ENCODE results near the gene CLTC.
"Not testable (repeated sequence)": the region's sequence is repeated elsewhere in the genome, so short reads cannot be mapped to it uniquely, and the experiment has no call there.

The CLTC gene

DNA sequence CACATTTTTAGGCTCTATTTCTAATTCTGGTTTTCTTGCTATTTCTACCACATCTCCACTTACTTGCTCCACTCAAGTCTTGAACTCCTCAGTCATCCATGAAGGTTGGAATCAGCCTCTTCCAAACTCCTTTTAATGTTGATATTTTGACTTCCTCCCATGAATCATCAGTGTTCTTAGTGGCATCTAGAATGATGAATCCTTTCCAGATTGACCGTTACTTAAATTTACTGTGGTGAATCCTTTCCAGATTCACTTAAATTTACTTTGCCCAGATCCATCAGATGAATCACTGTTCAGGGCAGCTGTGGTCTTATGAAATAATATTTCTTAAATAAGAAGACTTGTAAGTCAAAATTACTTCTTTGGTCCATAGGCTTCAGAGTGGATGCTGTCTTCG lies 32.4 kb downstream of the CLTC start:
- TF ChIP-seq, protein P1, sequence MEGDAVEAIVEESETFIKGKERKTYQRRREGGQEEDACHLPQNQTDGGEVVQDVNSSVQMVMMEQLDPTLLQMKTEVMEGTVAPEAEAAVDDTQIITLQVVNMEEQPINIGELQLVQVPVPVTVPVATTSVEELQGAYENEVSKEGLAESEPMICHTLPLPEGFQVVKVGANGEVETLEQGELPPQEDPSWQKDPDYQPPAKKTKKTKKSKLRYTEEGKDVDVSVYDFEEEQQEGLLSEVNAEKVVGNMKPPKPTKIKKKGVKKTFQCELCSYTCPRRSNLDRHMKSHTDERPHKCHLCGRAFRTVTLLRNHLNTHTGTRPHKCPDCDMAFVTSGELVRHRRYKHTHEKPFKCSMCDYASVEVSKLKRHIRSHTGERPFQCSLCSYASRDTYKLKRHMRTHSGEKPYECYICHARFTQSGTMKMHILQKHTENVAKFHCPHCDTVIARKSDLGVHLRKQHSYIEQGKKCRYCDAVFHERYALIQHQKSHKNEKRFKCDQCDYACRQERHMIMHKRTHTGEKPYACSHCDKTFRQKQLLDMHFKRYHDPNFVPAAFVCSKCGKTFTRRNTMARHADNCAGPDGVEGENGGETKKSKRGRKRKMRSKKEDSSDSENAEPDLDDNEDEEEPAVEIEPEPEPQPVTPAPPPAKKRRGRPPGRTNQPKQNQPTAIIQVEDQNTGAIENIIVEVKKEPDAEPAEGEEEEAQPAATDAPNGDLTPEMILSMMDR (IDR thresholded peaks at IDR 0.05; ENCODE audit: insufficient read depth, low read depth, low read length, missing control alignments) = no peak
- DNase-seq (ENCODE audit: low read depth) = no peak
- H3K4me3 ChIP-seq (ENCODE audit: low read length) = no peak overlapping the region

DNA sequence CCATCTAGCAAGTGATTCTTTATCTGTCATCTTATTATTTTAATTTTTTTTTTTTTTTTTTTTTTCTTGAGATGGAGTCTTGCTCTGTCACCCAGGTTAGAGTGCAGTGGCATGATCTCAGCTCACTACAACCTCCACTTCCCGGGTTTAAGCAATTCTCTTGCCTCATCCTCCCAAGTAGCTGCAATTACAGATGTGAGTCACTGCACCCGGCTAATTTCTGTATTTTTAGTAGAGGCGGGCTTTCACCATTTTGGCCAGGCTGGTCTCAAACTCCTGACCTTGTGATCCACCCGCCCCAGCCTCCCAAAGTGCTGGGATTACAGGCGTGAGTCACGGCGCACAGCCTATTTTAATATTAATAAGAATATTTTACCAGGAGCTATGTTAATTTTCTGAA lies 36.9 kb downstream of the CLTC start:
- not testable (repeated sequence) for H3K4me3 ChIP-seq (ENCODE audit: low read length)
- DNase-seq (ENCODE audit: low read depth) = peak; percentile 47

DNA sequence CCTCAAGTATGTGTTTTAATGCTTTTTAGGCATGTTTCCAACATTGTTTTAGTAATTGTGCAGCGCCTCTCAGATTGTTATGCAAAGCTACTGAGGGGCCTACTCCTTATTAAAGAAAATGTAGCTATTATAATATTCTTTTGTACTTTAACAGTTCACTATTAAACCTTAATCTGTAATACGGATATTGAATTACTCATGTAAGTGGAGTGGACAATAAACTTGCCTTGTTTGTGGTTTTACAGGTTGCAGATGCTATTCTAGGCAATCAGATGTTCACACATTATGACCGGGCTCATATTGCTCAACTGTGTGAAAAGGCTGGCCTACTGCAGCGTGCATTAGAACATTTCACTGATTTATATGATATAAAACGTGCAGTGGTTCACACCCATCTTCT lies 46.5 kb downstream of the CLTC start:
- H3K4me3 ChIP-seq (ENCODE audit: low read length) = no peak overlapping the region
- TF ChIP-seq, protein P1 (IDR thresholded peaks at IDR 0.05; ENCODE audit: insufficient read depth, low read depth, low read length, missing control alignments) = no peak
- DNase-seq (ENCODE audit: low read depth) = peak; percentile 50

DNA sequence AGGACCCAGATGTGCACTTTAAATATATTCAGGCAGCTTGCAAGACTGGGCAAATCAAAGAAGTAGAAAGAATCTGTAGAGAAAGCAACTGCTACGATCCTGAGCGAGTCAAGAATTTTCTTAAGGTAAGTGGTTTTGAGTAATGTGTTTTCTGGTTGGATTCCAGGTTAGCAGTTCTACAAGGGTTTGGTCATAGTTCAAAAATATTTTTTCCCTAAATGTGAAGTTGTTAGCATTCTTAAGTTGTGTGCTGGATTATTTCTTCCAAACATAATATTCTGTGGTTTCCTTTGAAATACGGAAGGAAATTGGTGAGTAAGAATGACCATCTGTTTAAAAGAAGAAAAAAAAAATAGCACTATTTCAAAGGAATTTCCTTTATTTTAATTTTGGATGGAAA lies 49.1 kb downstream of the CLTC start:
- DNase-seq (ENCODE audit: low read depth) = peak; percentile 63
- TF ChIP-seq, protein P1 (IDR thresholded peaks at IDR 0.05; ENCODE audit: insufficient read depth, low read depth, low read length, missing control alignments) = no peak
- H3K4me3 ChIP-seq (ENCODE audit: low read length) = no peak overlapping the region

DNA sequence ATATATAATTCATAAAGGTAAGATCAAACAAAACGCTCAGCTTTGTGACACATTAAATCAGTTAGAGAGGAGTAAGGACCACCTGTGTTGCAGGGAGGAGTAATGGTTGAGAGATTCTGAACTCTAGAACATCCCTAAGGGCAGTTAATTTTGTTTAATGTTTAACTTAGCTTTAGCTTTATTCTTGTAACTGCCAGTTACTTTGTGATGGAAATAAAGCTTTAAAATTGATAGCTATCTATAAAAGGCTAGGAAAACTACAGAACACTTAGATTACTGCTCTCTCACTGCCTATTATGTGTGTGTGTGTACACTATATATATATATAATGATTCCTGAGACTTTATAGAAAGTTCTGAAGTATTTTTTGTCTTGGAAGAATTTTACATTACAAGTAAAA lies 49.7 kb downstream of the CLTC start:
- DNase-seq (ENCODE audit: low read depth) = no peak
- H3K4me3 ChIP-seq (ENCODE audit: low read length) = no peak overlapping the region

DNA sequence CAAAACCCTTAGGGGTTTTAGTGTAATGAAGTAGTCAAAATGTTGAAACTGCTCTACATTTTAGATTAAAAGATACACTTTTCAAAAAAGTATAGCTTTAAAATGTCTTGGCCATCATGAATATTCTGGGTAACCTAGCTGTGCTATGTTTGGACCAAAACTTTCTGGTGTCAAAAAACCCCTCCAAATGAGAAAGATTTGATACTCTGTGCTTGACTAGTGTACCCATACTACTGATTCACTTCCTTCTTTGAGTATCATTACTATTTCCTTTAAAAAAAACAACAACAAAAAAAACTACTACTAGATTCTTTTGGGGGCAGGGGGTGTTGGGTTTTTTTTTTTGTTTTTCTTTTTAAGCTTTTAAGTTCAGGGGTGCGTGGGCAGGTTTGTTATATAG lies 50.2 kb downstream of the CLTC start:
- TF ChIP-seq, protein P1 (IDR thresholded peaks at IDR 0.05; ENCODE audit: insufficient read depth, low read depth, low read length, missing control alignments) = no peak
- DNase-seq (ENCODE audit: low read depth) = no peak
- no peak overlapping the region for H3K4me3 ChIP-seq (ENCODE audit: low read length)

More for the DNA sequence above, 49.7 kb downstream of the CLTC start:
- TF ChIP-seq, protein P1 (IDR thresholded peaks at IDR 0.05; ENCODE audit: insufficient read depth, low read depth, low read length, missing control alignments) = no peak

DNA sequence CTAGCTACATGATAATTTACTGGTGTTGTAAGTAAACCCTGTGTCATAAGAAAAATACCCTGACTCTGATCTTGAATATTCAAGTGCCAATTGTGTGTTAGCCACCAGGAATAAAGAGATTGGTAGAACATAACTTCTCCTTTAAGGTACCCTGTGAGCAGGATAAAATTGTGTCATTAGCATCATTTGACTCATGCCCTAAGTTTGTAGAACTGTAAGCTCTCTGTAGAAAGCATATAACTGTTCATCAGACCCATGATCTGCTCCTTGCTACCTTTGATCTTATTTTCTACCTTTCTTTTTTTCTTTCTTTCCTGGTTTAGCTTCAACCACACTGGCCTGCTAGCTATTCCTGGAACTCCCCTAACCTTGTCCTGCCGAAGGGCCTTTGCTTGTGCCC lies 51.7 kb downstream of the CLTC start:
- no peak for DNase-seq (ENCODE audit: low read depth)
- TF ChIP-seq, protein P1 (IDR thresholded peaks at IDR 0.05; ENCODE audit: insufficient read depth, low read depth, low read length, missing control alignments) = no peak
- H3K4me3 ChIP-seq (ENCODE audit: low read length) = no peak overlapping the region

DNA sequence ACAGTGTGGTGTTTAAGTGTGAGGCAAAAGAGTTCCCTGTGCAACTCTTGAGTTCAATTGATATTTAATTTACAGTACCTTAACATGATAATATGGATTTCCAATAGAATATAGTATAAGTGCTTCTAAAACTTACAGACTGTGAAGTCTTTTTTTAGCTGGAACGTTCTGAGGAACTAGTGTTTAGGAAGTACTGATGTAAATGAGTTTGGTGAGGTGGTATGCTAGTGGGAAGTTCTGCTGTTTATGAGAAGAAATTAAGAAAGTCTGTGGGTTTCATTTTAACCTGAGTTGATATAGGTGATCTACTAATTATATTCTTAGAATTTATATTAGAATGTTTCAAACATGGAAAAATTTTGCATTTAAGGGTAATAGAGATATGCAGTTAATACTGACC lies 55.5 kb downstream of the CLTC start:
- no peak overlapping the region for H3K4me3 ChIP-seq (ENCODE audit: low read length)
- TF ChIP-seq, protein P1 (IDR thresholded peaks at IDR 0.05; ENCODE audit: insufficient read depth, low read depth, low read length, missing control alignments) = no peak
- DNase-seq (ENCODE audit: low read depth) = no peak

Data from epithelial cell of esophagus (primary cell).